Choroid plexus epithelial cell (primary cell): Measurements from ENCODE around the gene TLE2.

Source experiments
- DNase-seq: peaks from one replicate; pipeline ENCODE4 v3.0.0-alpha.2; 2010; ENCODE audit warnings: low read depth
- H3K4me3 ChIP-seq: 2 replicates; pipeline ENCODE4 v1.5.1; 2011; ENCODE audit warnings: low read depth, mild to moderate bottlenecking, control low read depth, low read length, moderate library complexity
- CTCF ChIP-seq: conservative IDR thresholded peaks from 2 replicates; pipeline ENCODE4 v1.5.1; 2011; ENCODE audit warnings: low read depth, mild to moderate bottlenecking, control low read depth, inconsistent platforms, low read length, moderate library complexity

Gene TLE2

DNA sequence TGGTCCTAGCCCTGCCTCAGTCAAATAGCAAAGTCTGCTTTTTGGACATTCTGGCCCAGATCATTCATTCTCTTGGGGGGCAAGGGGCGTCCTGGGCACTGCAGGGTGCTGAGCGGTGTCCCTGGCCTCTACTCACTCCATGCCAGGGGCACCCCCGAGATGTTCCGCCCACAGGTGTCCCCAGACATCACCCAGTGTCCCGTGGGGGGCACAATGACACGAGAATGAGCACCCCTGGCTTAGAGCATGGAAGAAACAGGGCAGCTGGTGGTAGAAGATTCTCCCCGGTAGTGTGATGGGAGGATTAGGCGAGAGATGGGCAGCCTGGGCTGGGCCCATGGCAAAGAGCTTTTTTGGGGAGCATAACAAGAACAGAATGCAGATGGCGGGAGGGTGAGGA is 38.5 kb upstream of the TLE2 start:
- TF ChIP-seq CTCF = no peak
- H3K4me3 ChIP-seq = no peak overlapping the region
- DNase-seq = no peak

DNA sequence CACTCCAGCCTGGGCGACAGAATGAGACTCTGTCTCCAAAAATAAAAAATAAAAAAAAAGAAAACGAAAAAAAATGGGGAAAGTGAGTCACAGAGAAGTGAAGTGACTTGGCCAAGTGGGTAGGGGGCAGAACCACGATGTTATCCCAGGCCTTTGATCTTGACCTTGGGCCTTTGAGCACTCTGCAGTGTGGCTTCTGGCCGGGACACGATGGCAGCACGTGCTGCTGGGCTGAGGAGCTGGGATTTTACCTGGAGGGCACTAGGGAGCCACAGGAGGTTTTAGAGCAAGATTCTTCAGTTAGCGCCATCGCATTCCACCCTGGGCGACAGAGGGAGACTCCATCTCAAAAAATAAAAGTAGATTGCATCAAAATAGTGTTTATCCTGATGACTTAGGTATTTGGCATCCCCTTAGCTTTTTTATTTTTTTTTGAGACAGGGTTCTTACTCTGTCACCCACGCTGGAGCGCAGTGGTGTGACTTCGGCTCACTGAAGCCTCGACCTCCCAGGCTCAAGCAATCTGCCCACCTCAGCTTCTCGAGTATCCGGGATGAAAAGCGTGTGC is 37.5 kb upstream of the TLE2 start:
- H3K4me3 ChIP-seq = no peak overlapping the region
- no peak for DNase-seq
- no peak for TF ChIP-seq CTCF

DNA sequence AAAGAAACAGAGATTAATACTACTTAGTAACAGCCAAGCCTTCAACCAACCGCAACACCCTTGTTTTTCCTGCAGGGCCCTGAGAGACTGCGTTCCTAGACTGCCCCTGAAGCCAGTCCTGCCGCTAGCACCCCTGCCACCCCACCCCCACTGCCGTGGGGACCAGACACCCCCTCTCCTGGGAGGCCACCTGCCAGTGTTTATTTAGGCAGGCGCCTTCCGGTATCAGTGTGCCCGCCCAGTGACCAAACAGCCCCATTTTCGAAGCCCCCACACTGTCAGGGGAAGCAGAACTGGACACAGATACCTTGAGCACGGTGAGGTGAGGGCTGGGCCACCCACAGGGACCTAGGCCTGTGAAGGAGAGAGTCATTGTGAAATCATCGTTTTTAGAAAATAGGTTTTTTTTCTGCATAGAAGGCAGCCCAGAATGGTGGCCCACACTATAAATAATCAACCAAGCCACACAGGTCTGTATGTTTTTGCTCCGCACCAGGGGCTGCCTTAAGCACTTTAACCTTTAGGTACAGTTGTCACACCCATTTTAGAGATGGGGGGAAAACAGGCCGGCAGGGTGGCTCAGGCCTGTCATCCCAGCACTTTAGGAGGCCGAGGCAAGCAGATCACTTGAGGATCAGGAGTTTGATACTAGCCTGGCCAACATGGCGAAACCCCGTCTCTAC is 36.7 kb upstream of the TLE2 start:
- no peak overlapping the region for H3K4me3 ChIP-seq
- no peak for DNase-seq
- no peak for TF ChIP-seq CTCF

DNA sequence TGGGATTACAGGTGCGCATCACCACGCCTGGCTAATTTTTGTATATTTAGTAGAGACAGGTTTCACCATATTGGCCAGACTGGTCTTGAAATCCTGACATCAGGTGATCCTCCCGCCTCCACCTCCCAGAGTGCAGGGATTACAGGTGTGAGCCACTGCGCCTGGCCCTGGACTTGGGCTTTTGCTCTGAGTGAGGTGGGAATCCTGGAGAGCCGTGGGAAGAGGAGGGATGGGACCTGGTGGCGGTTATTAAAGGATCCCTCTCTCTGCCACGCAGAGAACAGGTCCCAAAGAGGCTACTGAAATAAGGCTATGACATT is 34.9 kb upstream of the TLE2 start:
- TF ChIP-seq CTCF = no peak
- H3K4me3 ChIP-seq = no peak overlapping the region
- DNase-seq = no peak

- DNase-seq = peak; percentile 26
- peak within 1 kb of the TSS; percentile 78 for H3K4me3 ChIP-seq
- TF ChIP-seq CTCF = no peak
Measured at GRCh38 chr19:3062165-3063105, 33.4 kb upstream of the TLE2 start, which contains the start of gene TLE5. TLE5 (minus strand) TSS chr19:3062495; CDS start chr19:3062200, 295 bp downstream.

DNA sequence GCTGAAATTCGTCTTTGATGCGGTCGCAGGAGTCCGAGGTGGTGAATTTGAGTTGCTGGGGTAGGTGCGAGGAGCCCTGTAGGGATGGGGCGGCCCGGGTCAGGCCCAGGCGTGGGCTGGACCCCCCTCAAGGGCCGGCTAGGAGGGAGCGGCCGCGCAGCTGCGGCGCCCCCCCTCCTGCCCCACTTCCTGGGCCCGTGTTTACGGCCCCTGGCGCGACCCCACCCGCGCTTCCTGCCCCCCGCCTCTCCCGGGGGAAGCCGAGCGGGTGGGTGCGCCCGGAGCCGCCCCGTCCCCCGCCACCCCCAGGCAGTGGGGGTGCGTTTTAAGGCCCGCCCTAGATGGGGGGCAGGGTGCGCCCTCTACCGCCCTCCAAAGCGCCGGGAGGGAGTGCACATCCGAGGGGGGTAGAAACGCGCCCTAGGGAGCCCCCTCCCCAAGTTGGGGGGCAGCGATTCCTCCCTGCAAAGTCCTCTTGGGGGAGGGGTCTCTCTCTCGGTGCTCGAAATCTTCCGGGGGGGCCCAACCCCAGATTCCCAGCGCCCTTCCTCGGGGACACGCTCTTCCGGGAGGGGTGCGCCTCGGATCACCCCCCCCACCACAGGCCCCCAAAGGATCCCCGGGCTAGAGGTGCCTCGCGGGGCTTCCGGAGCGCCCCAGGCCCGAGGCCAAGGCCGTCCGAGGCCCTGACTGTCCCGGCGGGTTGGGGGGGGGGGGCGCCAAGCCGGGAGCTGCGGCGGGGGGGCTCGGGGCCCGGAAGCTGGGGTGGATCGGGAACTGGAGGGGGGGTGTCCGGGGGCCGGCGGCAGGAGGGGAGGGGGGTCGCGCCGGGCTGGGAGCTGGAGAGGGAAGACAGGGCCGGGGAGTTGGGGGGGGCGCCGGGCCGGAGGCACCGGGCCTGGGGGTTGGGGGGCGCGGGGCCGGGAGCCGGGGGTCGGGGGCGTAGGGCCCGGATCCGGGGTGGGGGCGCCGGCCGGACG is 32.4 kb upstream of the TLE2 start:
- DNase-seq = peak; percentile 34
- TF ChIP-seq CTCF = peak; percentile 35

More for the DNA sequence above, 32.4 kb upstream of the TLE2 start:
- peak overlapping the region; percentile 78 for H3K4me3 ChIP-seq
